HCT116 (cell line): ENCODE results near the gene PARVB.

Experiments used
- EZH2 ChIP-seq: fragments of 200-600 bp; sonication (generic); IDR thresholded peaks from 2 replicates; pipeline ENCODE4 v1.6.1; 2017; ENCODE audit warnings: antibody characterized with exemption, mixed run types
- EZH2phosphoT487 ChIP-seq: fragments of 200-600 bp; IDR thresholded peaks from 2 replicates; pipeline ENCODE4 v1.6.1; 2018; ENCODE audit warnings: antibody characterized with exemption, borderline replicate concordance
- JUND ChIP-seq: IDR thresholded peaks from 2 replicates; pipeline ENCODE4 v1.6.1; 2012
- POLR2A ChIP-seq: IDR thresholded peaks from 2 replicates; pipeline ENCODE4 v1.7.0; 2011; ENCODE audit warnings: borderline replicate concordance; ENCODE audit not compliant: insufficient read depth, insufficient read length; ENCODE audit errors: extremely low read depth
- RAD21 ChIP-seq: IDR thresholded peaks from 2 replicates; pipeline ENCODE4 v1.6.1; 2012; ENCODE audit warnings: low read depth, mild to moderate bottlenecking
- REST ChIP-seq: IDR thresholded peaks from 2 replicates; pipeline ENCODE4 v1.6.1; 2012; ENCODE audit warnings: low read depth
- SP1 ChIP-seq: IDR thresholded peaks from 2 replicates; pipeline ENCODE4 v1.6.1; 2012; ENCODE audit warnings: low read depth
- TCF7L2 ChIP-seq: IDR thresholded peaks from 2 replicates; pipeline ENCODE4 v1.7.0; 2011; ENCODE audit warnings: borderline replicate concordance, inconsistent platforms; ENCODE audit not compliant: insufficient read depth, insufficient read length; ENCODE audit errors: extremely low read depth
- YY1 ChIP-seq: IDR thresholded peaks from 2 replicates; pipeline ENCODE4 v1.6.1; 2011; ENCODE audit warnings: low read length, low read depth, moderate library complexity, mild to moderate bottlenecking; ENCODE audit not compliant: insufficient replicate concordance; ENCODE audit errors: extremely low read depth
- TF ChIP-seq, protein P1 (sequence below), 3 experiments: fragments of 200-600 bp in 1 of 3; sonication (generic) in 1 of 3; IDR thresholded peaks in 2 of 3; conservative IDR thresholded peaks in 1 of 3; 2 replicates each; pipeline ENCODE4 v1.5.1; 2012 to 2017; ENCODE audit warnings: low read depth in 2 of 3, low read length in 2 of 3, antibody characterized with exemption in 1 of 3, borderline replicate concordance in 1 of 3, control low read depth in 1 of 3, mild to moderate bottlenecking in 1 of 3, mixed read lengths in 1 of 3, mixed run types in 1 of 3, moderate library complexity in 1 of 3; ENCODE audit not compliant: insufficient read depth in 1 of 3

GRCh38 chr22:44215287-44215686, 191.2 kb downstream of the PARVB start:
- TF ChIP-seq YY1 (no peak), POLR2A (no peak), SP1 (no peak), EZH2 (no peak), JUND (no peak), RAD21 (no peak), REST (no peak), EZH2phosphoT487 (no peak), TCF7L2 (no peak)
- TF ChIP-seq, protein P1, sequence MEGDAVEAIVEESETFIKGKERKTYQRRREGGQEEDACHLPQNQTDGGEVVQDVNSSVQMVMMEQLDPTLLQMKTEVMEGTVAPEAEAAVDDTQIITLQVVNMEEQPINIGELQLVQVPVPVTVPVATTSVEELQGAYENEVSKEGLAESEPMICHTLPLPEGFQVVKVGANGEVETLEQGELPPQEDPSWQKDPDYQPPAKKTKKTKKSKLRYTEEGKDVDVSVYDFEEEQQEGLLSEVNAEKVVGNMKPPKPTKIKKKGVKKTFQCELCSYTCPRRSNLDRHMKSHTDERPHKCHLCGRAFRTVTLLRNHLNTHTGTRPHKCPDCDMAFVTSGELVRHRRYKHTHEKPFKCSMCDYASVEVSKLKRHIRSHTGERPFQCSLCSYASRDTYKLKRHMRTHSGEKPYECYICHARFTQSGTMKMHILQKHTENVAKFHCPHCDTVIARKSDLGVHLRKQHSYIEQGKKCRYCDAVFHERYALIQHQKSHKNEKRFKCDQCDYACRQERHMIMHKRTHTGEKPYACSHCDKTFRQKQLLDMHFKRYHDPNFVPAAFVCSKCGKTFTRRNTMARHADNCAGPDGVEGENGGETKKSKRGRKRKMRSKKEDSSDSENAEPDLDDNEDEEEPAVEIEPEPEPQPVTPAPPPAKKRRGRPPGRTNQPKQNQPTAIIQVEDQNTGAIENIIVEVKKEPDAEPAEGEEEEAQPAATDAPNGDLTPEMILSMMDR (IDR thresholded peaks at IDR 0.05 in 2 of 3, conservative IDR thresholded peaks at IDR 0.05 in 1 of 3; ENCODE audit: borderline replicate concordance in 1 of 3, insufficient read depth in 1 of 3, low read depth in 2 of 3, low read length in 2 of 3) = no peak
